NCI-H1417 treated with DMSO at 0.1 percent for 48 hours (cell line): ENCODE measurements around the gene ANKRD65.
"Not testable (repeated sequence)": the region's sequence is repeated elsewhere in the genome, so short reads cannot be mapped to it uniquely, and the experiment has no call there.

ENCODE experiments used
- DNase-seq: peaks from one replicate; lab custom pipeline; 2025; lab: John Stamatoyannopoulos, UW

The ANKRD65 gene

GRCh38 chr1:1370094-1370493 is 51.0 kb downstream of the ANKRD65 start:
- DNase-seq = not testable (repeated sequence)
